Testis (tissue), 2 donors: ENCODE data around the gene BEAN1.

ENCODE experiments used
- POLR2A ChIP-seq: fragments of 450-650 bp; IDR thresholded peaks from one replicate; pipeline ENCODE4 v1.6.1; 2017; ENCODE audit warnings: antibody characterized with exemption, mild to moderate bottlenecking, moderate library complexity
- TF ChIP-seq, protein P1 (sequence below), 3 experiments: fragments of 450-650 bp in 2 of 3; fragments of 200-600 bp in 1 of 3; sonication (generic) in 1 of 3; IDR thresholded peaks; one replicate each; pipeline ENCODE4 v1.5.1; 2016 to 2019; ENCODE audit warnings: antibody characterized with exemption in 3 of 3, mild to moderate bottlenecking in 2 of 3, moderate library complexity in 1 of 3

DNA sequence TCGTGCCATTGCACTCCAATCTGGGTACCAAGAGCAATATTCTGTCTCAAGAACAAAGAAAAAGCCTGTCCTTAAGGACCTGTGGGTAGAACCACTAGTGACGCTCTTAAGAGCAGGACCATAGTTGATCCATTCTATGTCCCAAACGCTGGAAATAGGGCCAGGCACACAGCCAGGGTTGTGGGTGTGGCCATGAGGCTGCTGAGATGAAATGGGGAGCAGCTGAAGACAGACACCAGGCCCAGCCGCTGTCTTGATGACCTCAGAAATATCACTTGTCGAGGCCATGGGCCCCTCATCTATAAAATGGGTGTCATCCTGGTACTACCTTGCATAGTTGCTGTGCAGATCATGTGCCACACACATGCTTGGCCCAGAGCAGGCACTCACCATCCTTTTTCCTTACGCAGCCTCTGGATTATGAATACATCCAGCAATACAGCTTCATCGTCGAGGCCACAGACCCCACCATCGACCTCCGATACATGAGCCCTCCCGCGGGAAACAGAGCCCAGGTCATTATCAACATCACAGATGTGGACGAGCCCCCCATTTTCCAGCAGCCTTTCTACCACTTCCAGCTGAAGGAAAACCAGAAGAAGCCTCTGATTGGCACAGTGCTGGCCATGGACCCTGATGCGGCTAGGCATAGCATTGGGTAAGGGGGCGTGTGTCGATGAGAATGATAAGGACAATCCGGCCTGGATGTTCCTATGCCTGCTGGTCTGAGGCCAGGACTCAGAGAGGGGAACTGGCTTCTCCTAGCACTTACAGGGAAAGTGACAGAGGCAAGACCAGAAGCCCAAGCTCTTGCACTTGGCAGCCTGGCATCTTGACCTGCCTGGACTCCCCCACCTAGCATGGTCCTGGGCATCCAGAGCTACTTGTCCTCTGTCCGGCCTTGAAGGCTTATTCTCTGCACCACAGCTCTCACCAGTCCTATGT is 35.1 kb upstream of the BEAN1 start:
- TF ChIP-seq, protein P1, sequence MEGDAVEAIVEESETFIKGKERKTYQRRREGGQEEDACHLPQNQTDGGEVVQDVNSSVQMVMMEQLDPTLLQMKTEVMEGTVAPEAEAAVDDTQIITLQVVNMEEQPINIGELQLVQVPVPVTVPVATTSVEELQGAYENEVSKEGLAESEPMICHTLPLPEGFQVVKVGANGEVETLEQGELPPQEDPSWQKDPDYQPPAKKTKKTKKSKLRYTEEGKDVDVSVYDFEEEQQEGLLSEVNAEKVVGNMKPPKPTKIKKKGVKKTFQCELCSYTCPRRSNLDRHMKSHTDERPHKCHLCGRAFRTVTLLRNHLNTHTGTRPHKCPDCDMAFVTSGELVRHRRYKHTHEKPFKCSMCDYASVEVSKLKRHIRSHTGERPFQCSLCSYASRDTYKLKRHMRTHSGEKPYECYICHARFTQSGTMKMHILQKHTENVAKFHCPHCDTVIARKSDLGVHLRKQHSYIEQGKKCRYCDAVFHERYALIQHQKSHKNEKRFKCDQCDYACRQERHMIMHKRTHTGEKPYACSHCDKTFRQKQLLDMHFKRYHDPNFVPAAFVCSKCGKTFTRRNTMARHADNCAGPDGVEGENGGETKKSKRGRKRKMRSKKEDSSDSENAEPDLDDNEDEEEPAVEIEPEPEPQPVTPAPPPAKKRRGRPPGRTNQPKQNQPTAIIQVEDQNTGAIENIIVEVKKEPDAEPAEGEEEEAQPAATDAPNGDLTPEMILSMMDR (IDR thresholded peaks at IDR 0.05) = no peak
- TF ChIP-seq POLR2A = no peak
